Neural cell (in vitro differentiated cells): ENCODE measurements around the gene KRT10. TPM values are rescaled to one million over a fixed set of nuclear protein-coding genes. Genes with fewer than 3 reads are reported as not detected.

Source experiments
- H2AFZ ChIP-seq: fragments of 200-600, 300-800 bp; sonication (generic), shearing (Covaris generic); 2 replicates; pipeline ENCODE4 v1.6.0; 2014; ENCODE audit warnings: low read depth, mild to moderate bottlenecking, antibody characterized with exemption, low read length, moderate library complexity
- H3F3A ChIP-seq: fragments of 200-600 bp; shearing (Covaris generic); 2 replicates; pipeline ENCODE4 v1.6.1; 2016; ENCODE audit warnings: mild to moderate bottlenecking, moderate library complexity, mixed read lengths, antibody characterized with exemption, low read length; ENCODE audit not compliant: insufficient read depth, poor library complexity, severe bottlenecking
- H3K27ac ChIP-seq: fragments of 200-600, 300-800 bp; sonication (generic), shearing (Covaris generic); 2 replicates; pipeline ENCODE4 v1.5.1; 2014; ENCODE audit warnings: mild to moderate bottlenecking, low read length, moderate library complexity
- H3K27me3 ChIP-seq: fragments of 300-800, 200-600 bp; sonication (generic), shearing (Covaris generic); 2 replicates; pipeline ENCODE4 v1.6.0; 2014; ENCODE audit warnings: mild to moderate bottlenecking, low read depth, low read length, moderate library complexity; ENCODE audit not compliant: insufficient read depth
- H3K36me3 ChIP-seq: fragments of 300-800, 200-600 bp; sonication (generic), shearing (Covaris generic); 2 replicates; pipeline ENCODE4 v1.5.1; 2014; ENCODE audit warnings: mild to moderate bottlenecking, antibody characterized with exemption, low read length, moderate library complexity; ENCODE audit not compliant: insufficient read depth
- H3K4me2 ChIP-seq: fragments of 300-800, 200-600 bp; sonication (generic), shearing (Covaris generic); 2 replicates; pipeline ENCODE4 v1.6.0; 2014; ENCODE audit warnings: mild to moderate bottlenecking, low read length
- H3K4me3 ChIP-seq: fragments of 300-800, 200-600 bp; sonication (generic), shearing (Covaris generic); 2 replicates; pipeline ENCODE4 v1.5.1; 2014; ENCODE audit warnings: mild to moderate bottlenecking, low read length, moderate library complexity
- H3K79me2 ChIP-seq: fragments of 200-600 bp; shearing (Covaris generic); replicated peaks from 2 replicates; pipeline ENCODE4 v1.6.0; 2014; ENCODE audit warnings: mild to moderate bottlenecking, low read length, moderate library complexity; ENCODE audit not compliant: insufficient read depth
- H3K9ac ChIP-seq: fragments of 300-800, 200-600 bp; sonication (generic), shearing (Covaris generic); 2 replicates; pipeline ENCODE4 v1.6.1; 2016; ENCODE audit warnings: mild to moderate bottlenecking, low read length, mixed read lengths
- H3K9me2 ChIP-seq: fragments of 200-600 bp; shearing (Covaris generic); 2 replicates; pipeline ENCODE4 v1.6.1; 2016; ENCODE audit warnings: mild to moderate bottlenecking, low read length, mixed read lengths; ENCODE audit not compliant: insufficient read depth
- H3K9me3 ChIP-seq: fragments of 200-600, 300-800 bp; sonication (generic), shearing (Covaris generic); 2 replicates; pipeline ENCODE4 v1.6.1; 2016; ENCODE audit warnings: mild to moderate bottlenecking, mixed run types, low read length, moderate library complexity, mixed read lengths
- H4K20me1 ChIP-seq: fragments of 200-600 bp; shearing (Covaris generic); 2 replicates; pipeline ENCODE4 v1.6.1; 2016; ENCODE audit warnings: mild to moderate bottlenecking, mixed run types; ENCODE audit not compliant: insufficient read depth
- EP300 ChIP-seq: fragments of 450-650 bp; conservative IDR thresholded peaks from 2 replicates; pipeline ENCODE4 v1.6.1; 2014; ENCODE audit warnings: antibody characterized with exemption, mild to moderate bottlenecking, moderate library complexity; ENCODE audit not compliant: poor library complexity, severe bottlenecking
- EZH2 ChIP-seq: fragments of 200-600, 300-800 bp; shearing (Covaris generic), sonication (generic); IDR thresholded peaks from 2 replicates; pipeline ENCODE4 v1.6.1; 2014; ENCODE audit warnings: antibody characterized with exemption, low read length, borderline replicate concordance, mild to moderate bottlenecking; ENCODE audit not compliant: insufficient read depth, poor library complexity, severe bottlenecking
- MXI1 ChIP-seq: fragments of 450-650 bp; conservative IDR thresholded peaks from 2 replicates; pipeline ENCODE4 v1.6.1; 2014; ENCODE audit warnings: antibody characterized with exemption, mild to moderate bottlenecking; ENCODE audit not compliant: poor library complexity, severe bottlenecking
- POLR2AphosphoS5 ChIP-seq: IDR thresholded peaks from 2 replicates; pipeline ENCODE4 v1.6.1; 2012
- RAD21 ChIP-seq: fragments of 450-650 bp; conservative IDR thresholded peaks from 2 replicates; pipeline ENCODE4 v1.6.1; 2014; ENCODE audit warnings: antibody characterized with exemption, mild to moderate bottlenecking, moderate library complexity
- REST ChIP-seq: IDR thresholded peaks from 2 replicates; pipeline ENCODE4 v1.6.1; 2012; ENCODE audit warnings: borderline replicate concordance
- SMC3 ChIP-seq: fragments of 450-650 bp; conservative IDR thresholded peaks from 2 replicates; pipeline ENCODE4 v1.6.1; 2014; ENCODE audit warnings: antibody characterized with exemption, mild to moderate bottlenecking, moderate library complexity; ENCODE audit not compliant: poor library complexity
- TAF1 ChIP-seq: IDR thresholded peaks from 2 replicates; pipeline ENCODE4 v1.6.1; 2012; ENCODE audit warnings: low read depth
- polyA plus RNA-seq: library from polyadenylated mRNA; depleted of rRNA; stranded (reverse); fragments of >200 nt; gene quantifications from 2 replicates; pipeline ENCODE4 v1.2.3, GENCODE V29; 2014
- TF ChIP-seq, protein P1 (sequence below): fragments of 450-650 bp; IDR thresholded peaks from 2 replicates; pipeline ENCODE4 v1.5.1; 2014; ENCODE audit warnings: antibody characterized with exemption, mild to moderate bottlenecking, moderate library complexity; ENCODE audit not compliant: poor library complexity, severe bottlenecking

Gene KRT10
- polyA plus RNA-seq, 1 donor from 2014 or later: 54.2 TPM

DNA sequence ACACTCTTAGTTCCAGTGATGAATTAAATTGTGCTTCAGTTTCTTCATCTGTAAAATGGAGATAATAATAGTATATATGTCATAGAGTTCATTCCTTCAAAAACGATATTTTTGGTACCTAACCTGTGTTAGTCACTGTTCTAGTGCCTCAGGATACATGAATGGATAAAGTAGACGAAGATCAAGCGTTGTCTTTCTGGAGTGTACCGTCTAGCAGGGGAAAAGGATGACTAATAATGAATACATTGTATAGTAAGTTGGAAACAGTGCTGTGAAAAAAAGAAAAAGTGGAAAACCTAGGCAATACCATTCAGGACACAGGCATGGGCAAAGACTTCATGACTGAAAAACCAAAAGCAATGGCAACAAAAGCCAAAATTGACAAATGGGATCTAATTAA is 8.6 kb downstream of the KRT10 start:
- Histone ChIP-seq H4K20me1 (no peaks in the 10 kb centered on the region), H3K9me2 (no peaks in the 10 kb centered on the region), H3K27me3 (peaks cover 31% of the 10 kb centered on the region), H3K9ac (no peak overlapping the region), H3K4me2 (no peak overlapping the region), H3K9me3 (no peaks in the 10 kb centered on the region), H3K79me2 (peaks cover 6% of the 10 kb centered on the region), H2AFZ (no peak overlapping the region), H3K4me3 (no peak overlapping the region), H3K27ac (no peak overlapping the region), H3K36me3 (no peaks in the 10 kb centered on the region), H3F3A (no peaks in the 10 kb centered on the region)
- TF ChIP-seq SMC3: no peak
- TF ChIP-seq, protein P1, sequence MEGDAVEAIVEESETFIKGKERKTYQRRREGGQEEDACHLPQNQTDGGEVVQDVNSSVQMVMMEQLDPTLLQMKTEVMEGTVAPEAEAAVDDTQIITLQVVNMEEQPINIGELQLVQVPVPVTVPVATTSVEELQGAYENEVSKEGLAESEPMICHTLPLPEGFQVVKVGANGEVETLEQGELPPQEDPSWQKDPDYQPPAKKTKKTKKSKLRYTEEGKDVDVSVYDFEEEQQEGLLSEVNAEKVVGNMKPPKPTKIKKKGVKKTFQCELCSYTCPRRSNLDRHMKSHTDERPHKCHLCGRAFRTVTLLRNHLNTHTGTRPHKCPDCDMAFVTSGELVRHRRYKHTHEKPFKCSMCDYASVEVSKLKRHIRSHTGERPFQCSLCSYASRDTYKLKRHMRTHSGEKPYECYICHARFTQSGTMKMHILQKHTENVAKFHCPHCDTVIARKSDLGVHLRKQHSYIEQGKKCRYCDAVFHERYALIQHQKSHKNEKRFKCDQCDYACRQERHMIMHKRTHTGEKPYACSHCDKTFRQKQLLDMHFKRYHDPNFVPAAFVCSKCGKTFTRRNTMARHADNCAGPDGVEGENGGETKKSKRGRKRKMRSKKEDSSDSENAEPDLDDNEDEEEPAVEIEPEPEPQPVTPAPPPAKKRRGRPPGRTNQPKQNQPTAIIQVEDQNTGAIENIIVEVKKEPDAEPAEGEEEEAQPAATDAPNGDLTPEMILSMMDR: no peak
- TF ChIP-seq REST: no peak

- Histone ChIP-seq H2AFZ (no peak overlapping the region), H3K4me3 (no peak overlapping the region), H3K9ac (no peak overlapping the region), H3K27me3 (peaks cover 34% of the 10 kb centered on the region), H3F3A (no peaks in the 10 kb centered on the region), H3K4me2 (no peak overlapping the region), H3K9me3 (no peaks in the 10 kb centered on the region), H3K9me2 (no peaks in the 10 kb centered on the region), H4K20me1 (no peaks in the 10 kb centered on the region), H3K27ac (no peak overlapping the region), H3K79me2 (no peaks in the 10 kb centered on the region), H3K36me3 (no peaks in the 10 kb centered on the region)
- TF ChIP-seq RAD21 (no peak), MXI1 (no peak), TAF1 (no peak), SMC3 (no peak)
Observed at GRCh38 chr17:40812639-40813038, 9.8 kb downstream of the KRT10 start.

DNA sequence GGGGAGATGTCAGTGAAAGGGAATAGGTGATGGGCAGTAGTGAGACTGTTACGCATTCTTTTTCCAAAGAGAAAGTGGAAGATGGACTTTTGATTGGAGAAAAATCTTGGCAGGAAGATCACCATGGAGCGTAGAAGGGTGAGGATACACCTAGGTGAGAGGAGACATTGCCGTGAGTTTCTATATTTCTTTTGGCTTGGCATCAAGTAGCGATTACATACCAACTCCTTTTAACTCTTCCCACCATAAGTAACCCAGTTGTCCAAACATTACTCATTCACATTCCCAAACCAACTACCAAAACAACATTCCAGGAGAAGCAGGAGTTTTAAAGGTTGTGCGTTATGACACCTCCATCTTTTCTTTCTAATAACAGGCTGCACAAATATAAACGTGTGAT is 11.9 kb downstream of the KRT10 start:
- H3K9ac ChIP-seq: no peak overlapping the region
- no peaks in the 10 kb centered on the region for H4K20me1 ChIP-seq
- no peaks in the 10 kb centered on the region for H3F3A ChIP-seq
- no peak overlapping the region for H3K27ac ChIP-seq
- TF ChIP-seq REST (no peak), POLR2AphosphoS5 (no peak), TAF1 (no peak), EP300 (no peak), RAD21 (no peak), EZH2 (no peak), SMC3 (no peak), MXI1 (no peak)
- TF ChIP-seq, protein P1: no peak
- H3K27me3 ChIP-seq: peaks cover 40% of the 10 kb centered on the region
- H3K4me3 ChIP-seq: no peak overlapping the region
- H3K9me2 ChIP-seq: no peaks in the 10 kb centered on the region
- no peaks in the 10 kb centered on the region for H3K79me2 ChIP-seq
- no peaks in the 10 kb centered on the region for H3K9me3 ChIP-seq
- no peaks in the 10 kb centered on the region for H3K36me3 ChIP-seq
- H3K4me2 ChIP-seq: no peak overlapping the region
- no peak overlapping the region for H2AFZ ChIP-seq
